ENCODE results near the gene USF1. TPM values are rescaled to one million over a fixed set of nuclear protein-coding genes. Genes with fewer than 3 reads are reported as not detected.

The USF1 gene
- total RNA-seq, 4 donors from 2014 or later: 41.9 to 55.1 (median 49.1) TPM

DNA sequence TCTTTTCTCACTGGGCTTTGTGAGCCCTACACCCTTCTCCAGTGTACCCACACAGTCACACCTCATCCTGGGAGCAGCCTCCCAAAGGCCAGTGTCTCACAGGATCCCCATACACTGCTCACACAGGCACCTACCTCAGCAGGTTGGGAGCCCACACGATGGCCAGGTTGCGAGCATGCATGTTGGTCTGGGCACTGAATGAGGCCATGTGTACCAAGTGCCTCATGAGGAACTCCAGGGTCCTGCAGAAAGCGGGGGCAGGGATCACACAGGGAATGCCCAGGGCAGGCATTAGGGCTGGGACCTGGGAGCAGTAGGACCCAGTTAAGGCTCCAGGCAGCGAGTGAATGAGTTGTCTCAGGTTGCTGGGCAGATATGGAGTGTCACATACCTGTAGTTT, 8.5 kb upstream of the USF1 start:
- ATAC-seq: no peak
- peaks cover 0 to 16% (median 10%) of the 10 kb centered on the region in 3 donors for H3K27me3 ChIP-seq
- H3K4me1 ChIP-seq: no peaks in the 10 kb centered on the region
- no peaks in the 10 kb centered on the region for H3K36me3 ChIP-seq
- H3K27ac ChIP-seq: no peak overlapping the region
- H3K9me3 ChIP-seq: no peaks in the 10 kb centered on the region
- in situ Hi-C loops (cut with MboI; ENCODE audit: low sequenced_read_pairs in 4 of 4): no loop called here
- TF ChIP-seq, protein P1, sequence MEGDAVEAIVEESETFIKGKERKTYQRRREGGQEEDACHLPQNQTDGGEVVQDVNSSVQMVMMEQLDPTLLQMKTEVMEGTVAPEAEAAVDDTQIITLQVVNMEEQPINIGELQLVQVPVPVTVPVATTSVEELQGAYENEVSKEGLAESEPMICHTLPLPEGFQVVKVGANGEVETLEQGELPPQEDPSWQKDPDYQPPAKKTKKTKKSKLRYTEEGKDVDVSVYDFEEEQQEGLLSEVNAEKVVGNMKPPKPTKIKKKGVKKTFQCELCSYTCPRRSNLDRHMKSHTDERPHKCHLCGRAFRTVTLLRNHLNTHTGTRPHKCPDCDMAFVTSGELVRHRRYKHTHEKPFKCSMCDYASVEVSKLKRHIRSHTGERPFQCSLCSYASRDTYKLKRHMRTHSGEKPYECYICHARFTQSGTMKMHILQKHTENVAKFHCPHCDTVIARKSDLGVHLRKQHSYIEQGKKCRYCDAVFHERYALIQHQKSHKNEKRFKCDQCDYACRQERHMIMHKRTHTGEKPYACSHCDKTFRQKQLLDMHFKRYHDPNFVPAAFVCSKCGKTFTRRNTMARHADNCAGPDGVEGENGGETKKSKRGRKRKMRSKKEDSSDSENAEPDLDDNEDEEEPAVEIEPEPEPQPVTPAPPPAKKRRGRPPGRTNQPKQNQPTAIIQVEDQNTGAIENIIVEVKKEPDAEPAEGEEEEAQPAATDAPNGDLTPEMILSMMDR (IDR thresholded peaks at IDR 0.05 in 4 of 5, conservative IDR thresholded peaks at IDR 0.05 in 1 of 5): no peak
- no peak for TF ChIP-seq POLR2A (IDR thresholded peaks at IDR 0.05)
- no peak overlapping the region for H3K4me3 ChIP-seq
- intact Hi-C loops (cut with DNase I; ENCODE audit: low total_unique reads): no loop called here
- no peak for DNase-seq

DNA sequence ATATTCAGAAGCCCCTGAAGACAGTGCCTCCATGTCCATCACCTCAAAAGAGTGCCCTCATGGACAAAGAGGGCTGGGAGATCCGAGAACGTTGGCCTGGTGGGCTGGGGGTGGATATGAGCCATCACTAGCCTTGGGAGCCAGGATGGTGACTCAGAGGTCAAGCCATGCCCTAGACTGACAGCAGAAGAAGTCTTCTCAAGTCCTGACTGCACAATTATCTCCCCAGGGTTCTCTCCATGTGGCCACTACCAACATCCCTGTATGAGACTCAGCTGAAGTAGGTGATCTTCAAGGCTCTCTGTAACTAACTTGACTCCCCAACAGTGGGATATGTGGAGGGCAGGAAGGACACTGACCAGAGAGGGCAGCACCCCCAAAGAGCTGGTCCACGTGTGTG, 7.1 kb upstream of the USF1 start:
- peaks cover 0 to 16% (median 6%) of the 10 kb centered on the region in 3 donors for H3K27me3 ChIP-seq
- H3K27ac ChIP-seq: no peak overlapping the region
- in situ Hi-C loops (cut with MboI; ENCODE audit: low sequenced_read_pairs in 4 of 4) (no loop called here), intact Hi-C loops (cut with DNase I; ENCODE audit: low total_unique reads) (no loop called here)
- no peak overlapping the region for H3K4me3 ChIP-seq
- TF ChIP-seq, protein P1 (IDR thresholded peaks at IDR 0.05 in 4 of 5, conservative IDR thresholded peaks at IDR 0.05 in 1 of 5): no peak
- TF ChIP-seq POLR2A (IDR thresholded peaks at IDR 0.05): no peak
- DNase-seq (no peak), ATAC-seq (no peak)
- no peaks in the 10 kb centered on the region for H3K9me3 ChIP-seq
- no peaks in the 10 kb centered on the region for H3K36me3 ChIP-seq
- no peaks in the 10 kb centered on the region for H3K4me1 ChIP-seq

DNA sequence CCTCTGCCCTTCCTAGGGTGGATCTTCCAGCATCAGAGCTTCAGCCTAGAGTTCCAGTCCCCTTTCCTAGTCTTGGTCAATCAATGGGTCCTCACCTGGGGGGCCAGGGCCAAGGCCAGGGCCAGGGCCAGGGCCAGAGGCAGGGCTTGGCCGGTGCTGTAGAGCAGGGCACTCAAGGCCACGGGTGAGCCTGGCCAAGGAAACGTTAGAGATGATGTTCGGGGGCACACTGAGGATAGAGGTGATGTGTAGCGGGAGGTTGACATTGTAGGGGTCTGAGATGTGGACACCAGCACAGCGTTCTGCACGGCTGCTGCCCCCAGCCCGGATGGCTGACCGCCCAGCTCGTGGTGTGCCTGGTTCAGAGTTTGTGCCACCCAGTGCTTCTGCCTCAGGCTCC, 5.4 kb upstream of the USF1 start:
- DNase-seq (no peak), ATAC-seq (no peak)
- TF ChIP-seq POLR2A (IDR thresholded peaks at IDR 0.05): no peak
- TF ChIP-seq, protein P1 (IDR thresholded peaks at IDR 0.05 in 4 of 5, conservative IDR thresholded peaks at IDR 0.05 in 1 of 5): no peak
- Histone ChIP-seq H3K36me3 (no peaks in the 10 kb centered on the region), H3K27ac (no peak overlapping the region), H3K9me3 (no peaks in the 10 kb centered on the region), H3K4me1 (peaks cover 5 to 6% of the 10 kb centered on the region in 2 donors), H3K27me3 (peaks cover 0 to 13% (median 6%) of the 10 kb centered on the region in 3 donors), H3K4me3 (no peak overlapping the region)
- intact Hi-C loops (cut with DNase I; ENCODE audit: low total_unique reads) (no loop called here), in situ Hi-C loops (cut with MboI; ENCODE audit: low sequenced_read_pairs in 4 of 4) (no loop called here)

DNA sequence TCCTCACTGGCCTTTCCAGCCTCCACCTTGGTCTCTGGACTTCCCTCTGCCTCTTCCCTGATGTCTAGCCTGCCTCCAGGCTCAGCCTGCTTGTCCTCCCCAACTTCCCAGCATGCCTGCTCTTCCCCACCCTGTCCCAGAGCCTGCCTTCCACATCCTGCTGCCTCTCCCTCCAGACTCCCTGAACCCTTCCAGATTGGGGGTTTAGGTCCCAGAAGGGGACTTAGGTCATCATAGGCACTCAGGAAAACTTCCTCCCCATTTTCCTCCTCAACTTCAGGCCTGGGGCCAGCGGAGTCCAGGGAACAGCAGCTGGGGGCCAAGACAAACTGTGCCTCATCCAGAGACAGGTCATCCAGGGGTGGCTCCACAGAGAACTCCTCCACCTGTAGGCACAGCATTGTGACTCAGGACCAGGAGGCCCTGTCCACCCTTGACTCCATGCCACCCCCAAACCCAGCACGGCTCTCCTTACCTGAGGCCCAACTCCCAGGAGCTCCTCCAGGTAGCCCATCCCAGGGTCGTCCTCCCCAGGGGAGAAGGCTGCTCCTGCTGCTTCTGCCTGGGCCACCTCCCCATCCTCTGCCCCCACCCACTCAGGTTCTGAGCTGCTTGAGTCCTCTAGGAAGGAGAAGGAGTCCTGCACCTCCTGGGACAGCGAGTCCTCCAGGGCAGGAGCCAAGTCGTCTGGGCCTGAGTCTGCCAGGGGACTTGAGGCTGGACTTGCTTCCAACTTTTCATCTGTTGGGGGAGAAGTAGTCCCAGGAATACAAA, 3.4 kb upstream of the USF1 start:
- in situ Hi-C loops (cut with MboI; ENCODE audit: low sequenced_read_pairs in 4 of 4) (loop anchor here in 1 of 4 donors (10.0 kb wide), 1 partner anchor 106 kb away; the partner anchor contains the start of genes UFC1 and USP21), intact Hi-C loops (cut with DNase I; ENCODE audit: low total_unique reads) (no loop called here)
- TF ChIP-seq, protein P1 (IDR thresholded peaks at IDR 0.05 in 4 of 5, conservative IDR thresholded peaks at IDR 0.05 in 1 of 5): no peak
- TF ChIP-seq POLR2A (IDR thresholded peaks at IDR 0.05): no peak
- Histone ChIP-seq H3K4me3 (no peak overlapping the region), H3K9me3 (no peaks in the 10 kb centered on the region), H3K36me3 (no peaks in the 10 kb centered on the region), H3K27ac (no peak overlapping the region), H3K27me3 (peaks cover 0 to 3% (median 0%) of the 10 kb centered on the region in 3 donors), H3K4me1 (peaks cover 10 to 12% of the 10 kb centered on the region in 2 donors)
- ATAC-seq (no peak), DNase-seq (no peak)

Data from gastrocnemius medialis (tissue), 4 donors.